SK-N-SH (cell line): ENCODE measurements around the gene IRX5. TPM values are rescaled to one million over a fixed set of nuclear protein-coding genes. Genes with fewer than 3 reads are reported as not detected.

Experiments used
- CTCF ChIA-PET: fragments of 300-600, 350-600 bp; formaldehyde crosslinking; extraction: SDS; loops from one replicate; lab custom pipeline; 2021; lab: Yijun Ruan, JAX
- POLR2A ChIA-PET: fragments of 350-600 bp; sonication (Branson Sonifier 250); formaldehyde crosslinking; extraction: SDS; loops from one replicate; lab custom pipeline; 2020; ENCODE audit warnings: antibody characterized with exemption, inconsistent platforms; lab: Yijun Ruan, JAX
- DNase-seq: peaks from one replicate; pipeline ENCODE4 v3.0.0; 2012
- H2AFZ ChIP-seq: fragments of 200-600 bp; sonication (generic); 2 replicates; pipeline ENCODE4 v1.8.1; 2016; ENCODE audit warnings: antibody characterized with exemption, mild to moderate bottlenecking, low read depth
- H3F3A ChIP-seq: fragments of 200-600 bp; sonication (generic); replicated peaks from 2 replicates; pipeline ENCODE3; 2016; ENCODE audit warnings: antibody characterized with exemption, mild to moderate bottlenecking; ENCODE audit not compliant: insufficient read depth
- H3K27ac ChIP-seq, 2 experiments: fragments of 200-500 bp in 1 of 2; fragments of 200-600 bp in 1 of 2; sonication (Bioruptor generic) in 1 of 2; sonication (generic), shearing (Covaris generic) in 1 of 2; 2 replicates each; pipeline versions ENCODE4 v1.5.1 to v1.6.1; 2014 to 2016; ENCODE audit warnings: low read depth in 2 of 2, inconsistent platforms in 1 of 2, low read length in 1 of 2, mild to moderate bottlenecking in 1 of 2, mixed read lengths in 1 of 2
- H3K27me3 ChIP-seq: fragments of 200-600 bp; sonication (generic), shearing (Covaris generic); 2 replicates; pipeline ENCODE4 v1.6.1; 2016; ENCODE audit warnings: mixed run types; ENCODE audit not compliant: insufficient read depth
- H3K36me3 ChIP-seq, 2 experiments: fragments of 200-500 bp in 1 of 2; fragments of 200-600 bp in 1 of 2; sonication (Bioruptor generic) in 1 of 2; sonication (generic) in 1 of 2; replicated peaks in 1 of 2; 2 replicates each; pipeline versions ENCODE3 to v1.5.1; 2014 to 2016; ENCODE audit warnings: low read length in 1 of 2, mild to moderate bottlenecking in 1 of 2; ENCODE audit not compliant: insufficient read depth in 2 of 2, control insufficient read depth in 1 of 2
- H3K4me1 ChIP-seq, 2 experiments: fragments of 200-500 bp in 1 of 2; fragments of 200-600 bp in 1 of 2; sonication (Bioruptor generic) in 1 of 2; sonication (generic), shearing (Covaris generic) in 1 of 2; 2 replicates each; pipeline versions ENCODE4 v1.5.1 to v1.6.1; 2014 to 2016; ENCODE audit warnings: low read depth in 1 of 2, low read length in 1 of 2, mixed run types in 1 of 2; ENCODE audit not compliant: insufficient read depth in 2 of 2, control insufficient read depth in 1 of 2
- H3K4me2 ChIP-seq: fragments of 200-600 bp; sonication (generic), shearing (Covaris generic); 2 replicates; pipeline ENCODE4 v1.6.1; 2017; ENCODE audit warnings: mixed run types
- H3K4me3 ChIP-seq, 2 experiments: fragments of 200-500 bp in 1 of 2; fragments of 200-600 bp in 1 of 2; sonication (Bioruptor generic) in 1 of 2; sonication (generic), shearing (Covaris generic) in 1 of 2; 2 replicates each; pipeline versions ENCODE4 v1.5.1 to v1.8.1; 2014 to 2016; ENCODE audit warnings: low read depth in 2 of 2, inconsistent platforms in 1 of 2, low read length in 1 of 2, mild to moderate bottlenecking in 1 of 2, mixed read lengths in 1 of 2, moderate library complexity in 1 of 2
- H3K79me2 ChIP-seq: fragments of 200-600 bp; sonication (generic); 2 replicates; pipeline ENCODE4 v1.8.1; 2017; ENCODE audit warnings: mild to moderate bottlenecking; ENCODE audit not compliant: insufficient read depth
- H3K9ac ChIP-seq: fragments of 200-600 bp; sonication (generic); 2 replicates; pipeline ENCODE4 v1.6.1; 2017; ENCODE audit warnings: mixed run types
- H3K9me2 ChIP-seq: fragments of 200-600 bp; sonication (generic); 2 replicates; pipeline ENCODE4 v1.6.1; 2017; ENCODE audit warnings: mixed run types
- H3K9me3 ChIP-seq: fragments of 200-600 bp; sonication (generic); 2 replicates; pipeline ENCODE4 v1.6.1; 2017; ENCODE audit warnings: mixed run types, mild to moderate bottlenecking, moderate library complexity
- H4K20me1 ChIP-seq: fragments of 200-600 bp; sonication (generic); 2 replicates; pipeline ENCODE4 v1.6.1; 2017; ENCODE audit warnings: mild to moderate bottlenecking, mixed run types; ENCODE audit not compliant: insufficient read depth
- CHD2 ChIP-seq: fragments of 150-350 bp; IDR thresholded peaks from 2 replicates; pipeline ENCODE4 v1.6.1; 2018; ENCODE audit warnings: low read length; ENCODE audit not compliant: partially characterized antibody
- ELF1 ChIP-seq: IDR thresholded peaks from 2 replicates; pipeline ENCODE4 v1.4.0; 2012
- EP300 ChIP-seq, 2 experiments: IDR thresholded peaks; 2 replicates each; pipeline versions ENCODE4 v1.4.0 to v1.6.1; 2012; ENCODE audit warnings: borderline replicate concordance in 1 of 2, low read depth in 1 of 2, low read length in 1 of 2
- FOXM1 ChIP-seq: IDR thresholded peaks from 2 replicates; pipeline ENCODE4 v1.4.0; 2012; ENCODE audit warnings: low read depth, mild to moderate bottlenecking
- GATA2 ChIP-seq: sonication (generic); formaldehyde crosslinking; IDR thresholded peaks from 2 replicates; pipeline ENCODE4 v1.5.0; 2020; ENCODE audit warnings: mild to moderate bottlenecking, missing genetic modification reagents
- MAX ChIP-seq: IDR thresholded peaks from 2 replicates; pipeline ENCODE4 v1.4.0; 2012; ENCODE audit warnings: low read depth
- MEF2A ChIP-seq: IDR thresholded peaks from 2 replicates; pipeline ENCODE4 v1.4.0; 2012; ENCODE audit warnings: low read depth, borderline replicate concordance
- NFIC ChIP-seq: IDR thresholded peaks from 2 replicates; pipeline ENCODE4 v1.4.0; 2012; ENCODE audit warnings: borderline replicate concordance
- RCOR1 ChIP-seq: fragments of 150-350 bp; IDR thresholded peaks from 2 replicates; pipeline ENCODE4 v1.6.1; 2017; ENCODE audit warnings: antibody characterized with exemption, low read length
- REST ChIP-seq: IDR thresholded peaks from 2 replicates; pipeline ENCODE4 v1.6.1; 2012; ENCODE audit warnings: mild to moderate bottlenecking, low read depth, low read length, moderate library complexity
- RFX5 ChIP-seq: IDR thresholded peaks from 2 replicates; pipeline ENCODE4 v1.6.1; 2012; ENCODE audit warnings: mild to moderate bottlenecking, improper control_type of control experiment, low read length
- RXRA ChIP-seq: IDR thresholded peaks from 2 replicates; pipeline ENCODE4 v1.4.0; 2012; ENCODE audit warnings: low read depth, mild to moderate bottlenecking, borderline replicate concordance
- SMC3 ChIP-seq: IDR thresholded peaks from 2 replicates; pipeline ENCODE4 v1.6.1; 2012; ENCODE audit warnings: low read depth, low read length, improper control_type of control experiment
- TCF12 ChIP-seq: IDR thresholded peaks from 2 replicates; pipeline ENCODE4 v1.4.0; 2012
- TEAD4 ChIP-seq: IDR thresholded peaks from 2 replicates; pipeline ENCODE4 v1.4.0; 2012; ENCODE audit warnings: mild to moderate bottlenecking, borderline replicate concordance; ENCODE audit not compliant: insufficient read depth
- USF1 ChIP-seq: IDR thresholded peaks from 2 replicates; pipeline ENCODE4 v1.4.0; 2012; ENCODE audit warnings: low read depth, borderline replicate concordance
- USF2 ChIP-seq: fragments of 150-350 bp; IDR thresholded peaks from 2 replicates; pipeline ENCODE4 v1.6.1; 2017; ENCODE audit warnings: antibody characterized with exemption, low read length, low read depth, borderline replicate concordance
- ZBTB33 ChIP-seq: IDR thresholded peaks from 2 replicates; pipeline ENCODE4 v1.4.0; 2012; ENCODE audit warnings: low read depth, borderline replicate concordance
- WGBS: methylation state at CpG from one replicate; pipeline ENCODE4 v1.1.6; 2017; ENCODE audit warnings: low lambda C conversion rate; 5-methylcytosine and 5-hydroxymethylcytosine counted together
- polyA plus RNA-seq, 3 experiments: library from polyadenylated mRNA; depleted of rRNA; stranded (reverse); fragments of >200 nt; gene quantifications; 2 replicates each; pipeline ENCODE4 v1.2.3, GENCODE V29; 2012

IRX5 gene
- polyA plus RNA-seq, 1 of the 3 experiments (the other 2 are of a cell fraction) = 1.4 TPM

- H3K27me3 ChIP-seq = no peaks in the 10 kb centered on the region
- CTCF ChIA-PET = interaction anchor here (1.0 to 2.5 kb wide), 2 partner anchors 13 to 435 kb away, joined by 3 to 14 read pairs; no protein-coding TSS in a partner anchor
- H3K4me2 ChIP-seq = no peak overlapping the region
- 96% methylated on average over 38 of the region's 56 CpGs for WGBS
- no peaks in the 10 kb centered on the region for H3K9me2 ChIP-seq
- H3F3A ChIP-seq = no peaks in the 10 kb centered on the region
- H3K4me1 ChIP-seq = peaks cover 0 to 7% of the 10 kb centered on the region in 2 experiments; a peak in 1 of 4 replicates
- H4K20me1 ChIP-seq = no peaks in the 10 kb centered on the region
- H3K79me2 ChIP-seq = peaks cover 13% of the 10 kb centered on the region; the same call in 1 of the 2 replicates
- no peak overlapping the region for H3K27ac ChIP-seq
- H3K9ac ChIP-seq = no peak overlapping the region
- peaks cover 10 to 14% of the 10 kb centered on the region in 2 experiments for H3K36me3 ChIP-seq
- no peak overlapping the region for H3K4me3 ChIP-seq
- no peak overlapping the region for H2AFZ ChIP-seq
- TF ChIP-seq GATA2 (CRISPR knock-in tag) = no peak
- TF ChIP-seq ELF1 = no peak
- no peak for TF ChIP-seq EP300 (IDR thresholded peaks at IDR 0.05; ENCODE audit: borderline replicate concordance in 1 of 2, low read depth in 1 of 2, low read length in 1 of 2)
- no peak for TF ChIP-seq RFX5
- TF ChIP-seq MEF2A = no peak
- TF ChIP-seq RXRA = no peak
- no peak for TF ChIP-seq SMC3
- no peak for TF ChIP-seq FOXM1
- no peak for TF ChIP-seq MAX
- TF ChIP-seq TCF12 = no peak
- no peak for TF ChIP-seq RCOR1
- TF ChIP-seq NFIC = no peak
- no peak for TF ChIP-seq TEAD4
- TF ChIP-seq USF1 = no peak
- TF ChIP-seq USF2 = no peak
- TF ChIP-seq CHD2 = no peak
- no peak for TF ChIP-seq REST
- TF ChIP-seq ZBTB33 = no peak
- no peak for DNase-seq
- no peaks in the 10 kb centered on the region for H3K9me3 ChIP-seq
- POLR2A ChIA-PET = no interaction called here
These were observed 5.7 kb downstream of the IRX5 start for GRCh38 chr16:54936201-54936978.
